Peyer's patch (tissue), 4 donors: ENCODE data around the gene ZNF101. TPM values are rescaled to one million over a fixed set of nuclear protein-coding genes. Genes with fewer than 3 reads are reported as not detected.

Experiments
- DNase-seq, 3 donors: peaks; one replicate each; pipeline ENCODE4 v3.0.0-alpha.2; 2017 to 2019
- H3K27ac ChIP-seq, 4 donors: fragments of 200-600 bp; sonication (generic); one replicate each; pipeline ENCODE4 v1.5.1; 2016 to 2019
- H3K27me3 ChIP-seq, 2 donors: fragments of 200-600 bp; sonication (generic); one replicate each; pipeline ENCODE4 v1.5.1; 2019
- H3K36me3 ChIP-seq, 3 donors: fragments of 200-600 bp; sonication (generic); one replicate each; pipeline ENCODE4 v1.5.1; 2016 to 2019
- H3K4me1 ChIP-seq, 4 donors: fragments of 200-600 bp; sonication (generic); one replicate each; pipeline ENCODE4 v1.5.1; 2016 to 2019
- H3K4me3 ChIP-seq, 4 donors: fragments of 200-600 bp; sonication (generic); 1 replicate in 3 of 4; 2 replicates in 1 of 4; pipeline ENCODE4 v1.5.1; 2016 to 2019; ENCODE audit warnings: mild to moderate bottlenecking in 1 of 4
- H3K9me3 ChIP-seq, 4 donors: fragments of 200-600 bp; sonication (generic); one replicate each; pipeline ENCODE4 v1.5.1; 2016 to 2019; ENCODE audit warnings: mild to moderate bottlenecking in 1 of 4
- CTCF ChIP-seq, 6 experiments: fragments of 450-650 bp in 4 of 6; fragments of 200-600 bp in 2 of 6; sonication (generic) in 1 of 6; IDR thresholded peaks; one replicate each; pipeline ENCODE4 v1.5.1; 2017 to 2019; ENCODE audit warnings: antibody characterized with exemption in 6 of 6, mild to moderate bottlenecking in 3 of 6, moderate library complexity in 1 of 6
- POLR2A ChIP-seq, 2 donors: fragments of 450-650 bp; IDR thresholded peaks; one replicate each; pipeline ENCODE4 v1.5.1; 2017; ENCODE audit warnings: antibody characterized with exemption in 2 of 2, mild to moderate bottlenecking in 2 of 2, moderate library complexity in 2 of 2
- total RNA-seq, 4 donors: library from RNA; depleted of rRNA; stranded (reverse); fragments of >200 nt; gene quantifications; one replicate each; pipeline ENCODE4 v1.1.0, GENCODE V29; 2016

Gene ZNF101
- 10 to 100 TPM; 10.1 to 52.8 (median 15.8) TPM for total RNA-seq

GRCh38 chr19:19668230-19669012 is at the start of gene ZNF101:
TSS of gene ZNF101 (plus strand) at chr19:19668839. CDS start at chr19:19668964, 125 bp downstream.
- TF ChIP-seq CTCF (IDR thresholded peaks at IDR 0.05) = no peak
- peak; percentile 25 to 36 for TF ChIP-seq POLR2A (IDR thresholded peaks at IDR 0.05)
- peaks cover 0 to 9% (median 4%) of the 10 kb centered on the region in 4 donors for H3K4me1 ChIP-seq
- no peaks in the 10 kb centered on the region for H3K27me3 ChIP-seq
- peak within 1 kb of the TSS; percentile 91 to 98 (median 95) for H3K27ac ChIP-seq
- H3K9me3 ChIP-seq = no peaks in the 10 kb centered on the region
- DNase-seq = peak; percentile 95 to 98 (median 97)
- peak within 1 kb of the TSS; percentile 81 to 99 (median 92) for H3K4me3 ChIP-seq
- H3K36me3 ChIP-seq = peaks cover 0 to 14% (median 0%) of the 10 kb centered on the region in 3 donors

- no peak for DNase-seq
- TF ChIP-seq CTCF (IDR thresholded peaks at IDR 0.05) = no peak
- TF ChIP-seq POLR2A (IDR thresholded peaks at IDR 0.05) = no peak
- no peaks in the 10 kb centered on the region for H3K27me3 ChIP-seq
- H3K36me3 ChIP-seq = no peaks in the 10 kb centered on the region
- peak overlapping the region in 2 of 4 donors; percentile 19 to 80 for H3K27ac ChIP-seq
- no peaks in the 10 kb centered on the region for H3K9me3 ChIP-seq
- H3K4me1 ChIP-seq = peaks cover 0 to 9% (median 3%) of the 10 kb centered on the region in 4 donors
- H3K4me3 ChIP-seq = peak overlapping the region in 2 of 4 donors; percentile 48 to 74
Measured at GRCh38 chr19:19619181-19619848, 49.3 kb upstream of the ZNF101 start.

DNA sequence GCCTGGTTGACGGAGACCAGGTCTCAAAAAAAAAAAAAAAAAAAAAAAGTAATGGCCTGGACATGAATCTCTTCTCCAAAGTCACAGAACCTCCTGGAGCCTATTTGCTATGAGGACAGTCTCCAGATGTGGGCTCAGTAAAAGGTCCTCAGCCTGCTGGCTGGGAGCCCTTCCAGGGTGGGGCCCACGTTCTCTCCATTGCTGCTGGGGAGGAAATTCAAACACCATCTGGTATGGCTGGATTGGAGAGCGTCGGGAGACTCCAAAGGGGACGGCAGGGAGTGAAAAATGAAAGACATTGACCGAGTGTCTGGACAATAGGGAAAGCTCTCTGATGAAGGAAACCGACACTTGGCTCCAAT is 48.8 kb upstream of the ZNF101 start:
- no peak for TF ChIP-seq POLR2A (IDR thresholded peaks at IDR 0.05)
- no peak for TF ChIP-seq CTCF (IDR thresholded peaks at IDR 0.05)
- Histone ChIP-seq H3K27ac (no peak overlapping the region), H3K36me3 (no peaks in the 10 kb centered on the region), H3K9me3 (no peaks in the 10 kb centered on the region), H3K4me3 (no peak overlapping the region), H3K4me1 (peaks cover 0 to 9% (median 3%) of the 10 kb centered on the region in 4 donors), H3K27me3 (no peaks in the 10 kb centered on the region)
- no peak for DNase-seq

DNA sequence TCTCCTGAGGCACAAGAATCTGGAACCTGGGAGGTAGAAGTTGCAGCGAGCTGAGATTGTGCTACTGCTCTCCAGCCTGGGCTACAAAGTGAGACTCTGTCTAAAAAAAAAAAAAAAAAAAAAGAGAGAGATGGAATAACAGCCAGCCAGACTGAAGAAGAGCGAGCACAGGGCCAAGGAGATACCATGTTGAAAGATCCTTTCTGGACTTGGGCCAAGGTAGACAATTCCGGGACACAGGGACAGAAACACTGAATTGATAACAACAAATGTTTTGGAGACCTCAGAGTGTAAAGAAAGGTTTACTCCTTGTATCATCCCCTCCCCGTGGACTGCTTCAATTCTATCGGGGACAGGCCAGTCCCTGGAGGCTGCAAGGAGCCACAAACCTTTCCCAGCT is 45.3 kb upstream of the ZNF101 start:
- no peaks in the 10 kb centered on the region for H3K27me3 ChIP-seq
- H3K36me3 ChIP-seq = no peaks in the 10 kb centered on the region
- no peak for TF ChIP-seq CTCF (IDR thresholded peaks at IDR 0.05)
- TF ChIP-seq POLR2A (IDR thresholded peaks at IDR 0.05) = no peak
- peaks cover 0 to 12% (median 9%) of the 10 kb centered on the region in 4 donors for H3K4me1 ChIP-seq
- DNase-seq = no peak
- no peak overlapping the region for H3K27ac ChIP-seq
- H3K9me3 ChIP-seq = no peaks in the 10 kb centered on the region
- H3K4me3 ChIP-seq = no peak overlapping the region

DNA sequence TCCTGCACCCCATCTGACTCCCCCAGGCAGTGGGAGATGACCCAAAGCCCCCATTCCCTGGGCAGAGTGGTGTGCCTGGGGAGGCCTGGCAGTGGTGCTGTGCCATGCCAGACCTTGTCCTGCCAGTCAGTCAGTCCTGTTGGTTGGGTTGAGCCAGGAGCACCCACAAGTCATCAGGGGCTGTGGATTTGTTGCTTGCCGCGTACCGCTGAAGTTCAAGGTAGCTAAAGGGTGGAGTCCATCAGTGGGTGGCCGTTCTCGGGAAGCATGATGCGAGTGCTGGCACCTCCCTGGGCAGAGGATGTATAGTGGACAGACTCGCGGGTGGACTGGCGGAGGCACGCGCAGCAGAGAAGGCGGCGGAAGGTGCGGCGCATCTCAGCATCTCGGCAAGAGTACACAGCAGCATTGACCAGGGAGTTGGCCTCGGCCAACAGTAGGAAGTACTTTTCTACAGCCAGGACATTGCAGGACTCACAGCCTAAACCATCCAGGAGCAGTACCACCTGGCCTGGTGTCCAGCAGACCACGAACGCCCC is 44.5 kb upstream of the ZNF101 start:
- DNase-seq = no peak
- no peaks in the 10 kb centered on the region for H3K9me3 ChIP-seq
- H3K4me1 ChIP-seq = peaks cover 0 to 11% (median 7%) of the 10 kb centered on the region in 4 donors
- H3K36me3 ChIP-seq = no peaks in the 10 kb centered on the region
- H3K4me3 ChIP-seq = no peak overlapping the region
- H3K27me3 ChIP-seq = no peaks in the 10 kb centered on the region
- TF ChIP-seq CTCF (IDR thresholded peaks at IDR 0.05) (no peak), POLR2A (IDR thresholded peaks at IDR 0.05) (no peak)
- no peak overlapping the region for H3K27ac ChIP-seq
